Kidney (tissue), 14 donors: ENCODE measurements around the gene WDR45B. TPM values are rescaled to one million over a fixed set of nuclear protein-coding genes. Genes with fewer than 3 reads are reported as not detected.

Source experiments
- DNase-seq, 5 donors: peaks; one replicate each; pipeline ENCODE4 v3.0.0-alpha.2; 2013 to 2020
- FAIRE-seq: peaks from 2 replicates; lab custom pipeline; 2012; peaks lifted over from hg19 to GRCh38; lab: Jason Lieb, UNC
- H3K27ac ChIP-seq, 2 donors: one replicate each; pipeline ENCODE4 v1.7.0; 2013; ENCODE audit warnings: low read depth in 2 of 2, low read length in 2 of 2, inconsistent platforms in 1 of 2
- H3K27me3 ChIP-seq: one replicate; pipeline ENCODE4 v1.7.1; 2013; ENCODE audit warnings: low read length, inconsistent platforms; ENCODE audit not compliant: control insufficient read depth, insufficient read depth
- H3K36me3 ChIP-seq, 3 donors: one replicate each; pipeline versions ENCODE4 v1.7.0 to v1.7.1; 2013; ENCODE audit warnings: low read length in 3 of 3, control low read depth in 1 of 3, inconsistent platforms in 1 of 3; ENCODE audit not compliant: insufficient read depth in 3 of 3, control insufficient read depth in 2 of 3
- H3K4me1 ChIP-seq, 3 donors: one replicate each; pipeline versions ENCODE4 v1.7.0 to v1.7.1; 2013; ENCODE audit warnings: low read length in 3 of 3, inconsistent platforms in 1 of 3, low read depth in 1 of 3; ENCODE audit not compliant: control insufficient read depth in 2 of 3, insufficient read depth in 2 of 3
- H3K4me3 ChIP-seq, 3 donors: one replicate each; pipeline versions ENCODE4 v1.7.0 to v1.8.1; 2013; ENCODE audit warnings: low read length in 3 of 3, control low read depth in 1 of 3, inconsistent platforms in 1 of 3
- H3K9ac ChIP-seq, 3 donors: one replicate each; pipeline versions ENCODE4 v1.7.0 to v1.7.1; 2013; ENCODE audit warnings: low read length in 3 of 3, control low read depth in 1 of 3, inconsistent platforms in 1 of 3
- H3K9me3 ChIP-seq, 3 donors: one replicate each; pipeline versions ENCODE4 v1.7.0 to v1.7.1; 2013; ENCODE audit warnings: low read length in 3 of 3, control low read depth in 1 of 3, inconsistent platforms in 1 of 3; ENCODE audit not compliant: control insufficient read depth in 2 of 3, insufficient read depth in 1 of 3
- intact Hi-C: fragments of 100-400 bp; cut with DNase I; formaldehyde crosslinking; loops from one replicate; pipeline ENCODE4 v1.11.1; 2022
- polyA plus RNA-seq: library from polyadenylated mRNA; stranded (reverse); fragments of 350-450 nt; fragmentation: Illumina TruSeq; extraction: RNeasy Lipid Tissue Mini Kit (QIAGEN cat#74804); gene quantifications from one replicate; pipeline ENCODE4 v1.2.3, GENCODE V29; 2014; ENCODE audit warnings: low read depth, low replicate concordance; ENCODE audit not compliant: insufficient read depth
- total RNA-seq: library from RNA; stranded (reverse); fragmentation: NEBNext Ultra II Directional; extraction: Animal tissue kit (Norgen Biotek cat#: 25700); gene quantifications from one replicate; pipeline ENCODE4 v1.2.1, GENCODE V29; 2021
- TF ChIP-seq, protein P1 (sequence below): IDR thresholded peaks from 3 replicates; pipeline ENCODE4 v1.5.1; 2012; ENCODE audit warnings: mild to moderate bottlenecking, moderate library complexity, borderline replicate concordance; ENCODE audit not compliant: insufficient read depth; ENCODE audit errors: extremely low read depth
- donor health status: control.
- donor health status: control.
- donor health status: control.
- donor health status: control.
- donor health status: control.
- donor health status: DM: yes; HTN: yes; CAD: no.
- donor health status: Normal renal cell carcinoma (clear cell type).

WDR45B gene
- total and polyA plus RNA-seq, 2 donors from 2014 or later, result 64.7 to 65.4 TPM

DNA sequence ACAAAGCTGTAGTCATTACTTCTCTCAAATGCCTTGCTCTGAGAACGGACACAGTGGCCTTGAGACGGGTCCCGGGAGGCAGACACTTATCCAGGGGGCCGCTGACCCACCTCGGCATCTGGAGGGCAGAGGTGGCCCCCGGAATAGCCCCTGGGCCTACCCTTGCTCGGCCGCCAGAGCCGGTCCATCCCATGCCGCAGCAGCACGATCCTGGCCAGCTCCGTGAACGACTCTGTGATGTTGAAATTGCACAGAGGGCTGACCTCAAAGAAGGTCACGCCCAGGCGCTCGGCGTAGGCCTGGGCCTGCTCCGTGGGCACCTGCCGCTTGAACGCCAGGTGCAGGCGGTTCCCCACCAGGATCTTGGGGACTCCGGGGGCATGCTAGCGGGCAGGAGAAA lies 10.1 kb upstream of the WDR45B start:
- H3K4me1 ChIP-seq, result peaks cover 0 to 2% (median 0%) of the 10 kb centered on the region in 3 donors
- TF ChIP-seq, protein P1, sequence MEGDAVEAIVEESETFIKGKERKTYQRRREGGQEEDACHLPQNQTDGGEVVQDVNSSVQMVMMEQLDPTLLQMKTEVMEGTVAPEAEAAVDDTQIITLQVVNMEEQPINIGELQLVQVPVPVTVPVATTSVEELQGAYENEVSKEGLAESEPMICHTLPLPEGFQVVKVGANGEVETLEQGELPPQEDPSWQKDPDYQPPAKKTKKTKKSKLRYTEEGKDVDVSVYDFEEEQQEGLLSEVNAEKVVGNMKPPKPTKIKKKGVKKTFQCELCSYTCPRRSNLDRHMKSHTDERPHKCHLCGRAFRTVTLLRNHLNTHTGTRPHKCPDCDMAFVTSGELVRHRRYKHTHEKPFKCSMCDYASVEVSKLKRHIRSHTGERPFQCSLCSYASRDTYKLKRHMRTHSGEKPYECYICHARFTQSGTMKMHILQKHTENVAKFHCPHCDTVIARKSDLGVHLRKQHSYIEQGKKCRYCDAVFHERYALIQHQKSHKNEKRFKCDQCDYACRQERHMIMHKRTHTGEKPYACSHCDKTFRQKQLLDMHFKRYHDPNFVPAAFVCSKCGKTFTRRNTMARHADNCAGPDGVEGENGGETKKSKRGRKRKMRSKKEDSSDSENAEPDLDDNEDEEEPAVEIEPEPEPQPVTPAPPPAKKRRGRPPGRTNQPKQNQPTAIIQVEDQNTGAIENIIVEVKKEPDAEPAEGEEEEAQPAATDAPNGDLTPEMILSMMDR, result no peak
- DNase-seq (no peak), FAIRE-seq (no peak)
- no peak overlapping the region for H3K4me3 ChIP-seq
- H3K9me3 ChIP-seq, result peaks cover 0 to 3% (median 0%) of the 10 kb centered on the region in 3 donors
- H3K27me3 ChIP-seq, result no peaks in the 10 kb centered on the region
- peaks cover 7 to 33% (median 22%) of the 10 kb centered on the region in 3 donors for H3K36me3 ChIP-seq
- no peak overlapping the region for H3K27ac ChIP-seq
- intact Hi-C loops, result loop anchor here (10.0 kb wide), 1 partner anchor 96 kb away; the partner anchor contains the start of gene TBCD
- no peak overlapping the region for H3K9ac ChIP-seq

DNA sequence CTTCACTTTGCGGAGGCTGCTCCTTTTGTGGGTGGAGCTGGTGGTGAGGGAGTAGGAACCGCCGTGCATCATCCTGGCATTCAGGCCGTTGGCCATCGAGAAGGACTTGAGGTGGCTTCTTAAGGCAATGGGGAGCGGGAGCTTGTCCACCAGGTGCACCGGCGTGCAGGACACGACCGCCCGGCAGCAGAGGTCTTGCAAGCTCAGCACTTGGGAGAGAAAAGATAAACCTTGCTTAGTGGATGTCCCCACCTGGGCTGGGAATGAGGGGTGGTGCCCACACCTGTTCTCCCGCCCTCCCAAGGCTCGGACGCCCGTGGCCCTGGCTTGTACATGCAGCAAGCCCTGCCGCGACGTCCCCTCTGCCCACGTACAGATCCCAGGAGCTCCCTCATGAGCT lies 9.7 kb upstream of the WDR45B start:
- TF ChIP-seq, protein P1, result no peak
- H3K9me3 ChIP-seq, result peaks cover 0 to 3% (median 0%) of the 10 kb centered on the region in 3 donors
- peaks cover 0 to 2% (median 0%) of the 10 kb centered on the region in 3 donors for H3K4me1 ChIP-seq
- no peak overlapping the region for H3K9ac ChIP-seq
- H3K27ac ChIP-seq, result no peak overlapping the region
- intact Hi-C loops, result loop anchor here (10.0 kb wide), 1 partner anchor 97 kb away; the partner anchor contains the start of gene TBCD
- no peak overlapping the region for H3K4me3 ChIP-seq
- no peaks in the 10 kb centered on the region for H3K27me3 ChIP-seq
- H3K36me3 ChIP-seq, result peaks cover 7 to 33% (median 22%) of the 10 kb centered on the region in 3 donors
- DNase-seq (no peak), FAIRE-seq (no peak)

DNA sequence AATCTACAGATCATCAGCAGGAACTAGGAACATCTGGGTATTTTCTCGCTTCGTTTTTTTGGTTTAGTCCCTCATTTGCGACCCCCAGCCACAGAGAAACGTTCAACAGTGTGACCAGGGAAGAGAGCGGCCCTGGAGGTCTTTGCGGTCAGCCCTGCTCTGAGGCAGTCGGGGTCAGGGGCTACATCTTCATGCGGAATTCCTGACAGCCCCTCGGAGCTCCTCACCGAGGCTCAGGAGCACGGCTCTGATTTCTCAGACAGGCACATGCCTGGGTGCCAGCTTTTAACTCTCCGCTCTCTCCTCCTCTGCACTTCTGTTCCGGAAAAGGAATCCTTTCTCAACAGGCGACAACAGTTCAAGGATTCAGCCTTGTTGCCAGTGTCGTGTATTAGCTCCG lies 8.0 kb upstream of the WDR45B start:
- H3K9ac ChIP-seq, result no peak overlapping the region
- peaks cover 0 to 2% (median 0%) of the 10 kb centered on the region in 3 donors for H3K4me1 ChIP-seq
- TF ChIP-seq, protein P1, result no peak
- H3K27me3 ChIP-seq, result no peaks in the 10 kb centered on the region
- DNase-seq, result no peak
- intact Hi-C loops, result loop anchor here (10.0 kb wide), 1 partner anchor 99 kb away; the partner anchor contains the start of gene TBCD
- peaks cover 7 to 33% (median 22%) of the 10 kb centered on the region in 3 donors for H3K36me3 ChIP-seq
- H3K27ac ChIP-seq, result no peak overlapping the region
- H3K9me3 ChIP-seq, result peaks cover 0 to 3% (median 0%) of the 10 kb centered on the region in 3 donors
- H3K4me3 ChIP-seq, result no peak overlapping the region
- no peak for FAIRE-seq
